GM19238 (cell line): ENCODE data around the gene CYB5A.

Experiments used
- DNase-seq: peaks from one replicate; pipeline ENCODE4 v3.0.0; 2011; ENCODE audit warnings: low spot score; ENCODE audit not compliant: insufficient read length

Gene CYB5A

GRCh38 chr18:74248595-74248994 lies 43.2 kb downstream of the CYB5A start:
- DNase-seq = no peak

- DNase-seq = no peak
These were observed 43.6 kb downstream of the CYB5A start for GRCh38 chr18:74248189-74248588.

- DNase-seq = no peak
These were observed 47.2 kb downstream of the CYB5A start for GRCh38 chr18:74244554-74244953.

- DNase-seq = no peak
These were observed 48.6 kb downstream of the CYB5A start for GRCh38 chr18:74243127-74243526.

GRCh38 chr18:74242438-74243096 lies 49.2 kb downstream of the CYB5A start:
- no peak for DNase-seq

GRCh38 chr18:74241970-74242369 lies 49.8 kb downstream of the CYB5A start:
- DNase-seq = no peak

- no peak for DNase-seq
These were observed 50.3 kb downstream of the CYB5A start for GRCh38 chr18:74241426-74241825.

GRCh38 chr18:74239567-74239966 lies 52.2 kb downstream of the CYB5A start:
- DNase-seq = no peak

- no peak for DNase-seq
These were observed 57.2 kb downstream of the CYB5A start for GRCh38 chr18:74234326-74235171.

- DNase-seq = no peak
These were observed 57.8 kb downstream of the CYB5A start for GRCh38 chr18:74233933-74234325.

- no peak for DNase-seq
These were observed 60.6 kb downstream of the CYB5A start for GRCh38 chr18:74230922-74231714.

GRCh38 chr18:74229891-74230290 lies 61.9 kb downstream of the CYB5A start:
- no peak for DNase-seq

- no peak for DNase-seq
These were observed 62.8 kb downstream of the CYB5A start for GRCh38 chr18:74229005-74229404.

- no peak for DNase-seq
These were observed 63.5 kb downstream of the CYB5A start for GRCh38 chr18:74228312-74228711.

- no peak for DNase-seq
These were observed 65.1 kb downstream of the CYB5A start for GRCh38 chr18:74226666-74227065.

- no peak for DNase-seq
These were observed 65.6 kb downstream of the CYB5A start for GRCh38 chr18:74226156-74226555.

GRCh38 chr18:74225193-74225840 lies 66.4 kb downstream of the CYB5A start:
- DNase-seq = no peak

- DNase-seq = no peak
These were observed 68.9 kb downstream of the CYB5A start for GRCh38 chr18:74222710-74223494.

- no peak for DNase-seq
These were observed 70.7 kb downstream of the CYB5A start for GRCh38 chr18:74221081-74221480.

- DNase-seq = no peak
These were observed 72.7 kb downstream of the CYB5A start for GRCh38 chr18:74219056-74219455.
